ENCODE results near the gene ERN1. TPM values are rescaled to one million over a fixed set of nuclear protein-coding genes. Genes with fewer than 3 reads are reported as not detected.

The ERN1 gene
- total RNA-seq, 2 donors from 2014 or later = 23.7 to 24.1 TPM

DNA sequence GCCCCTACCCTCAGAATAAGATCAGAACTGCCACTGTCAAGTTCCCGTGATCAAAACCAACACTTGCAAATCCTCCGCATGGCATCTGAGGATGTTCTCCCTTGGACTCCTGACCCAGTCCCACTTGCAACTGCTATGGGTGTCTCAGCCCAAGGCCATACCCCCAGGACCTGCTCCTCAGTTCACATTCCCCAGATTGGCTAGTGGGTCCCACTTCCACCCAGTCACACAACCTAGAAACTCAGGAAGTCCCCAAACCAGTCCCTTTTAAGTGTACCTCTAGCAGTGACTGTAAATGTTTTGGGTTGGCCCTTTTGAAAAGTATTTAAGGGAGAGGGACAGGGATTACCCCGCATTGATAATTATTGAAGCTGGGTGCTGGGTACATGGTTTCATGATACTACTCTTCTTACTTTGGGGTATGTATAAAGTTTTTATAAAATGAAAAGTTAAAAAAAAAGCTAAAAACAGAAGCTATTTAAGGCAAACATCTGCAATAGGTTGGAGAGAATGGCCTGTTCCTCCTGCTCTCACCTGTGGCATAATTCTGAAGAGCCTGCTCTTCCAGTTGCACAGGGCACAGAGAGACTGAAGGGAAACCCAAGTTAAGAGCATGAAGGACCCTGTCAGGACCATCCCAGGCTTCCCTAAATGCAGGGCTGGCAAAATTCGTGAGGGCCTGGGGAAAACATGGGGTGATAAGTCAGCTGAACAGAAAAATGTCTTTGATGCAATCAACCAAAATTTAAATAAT lies 42.5 kb downstream of the ERN1 start:
- DNase-seq (ENCODE audit: low spot score in 2 of 2) (no peak), ATAC-seq (no peak)
- Mint-ChIP-seq H3K27ac (peak overlapping the region; percentile 12 to 58), H3K36me3 (peaks cover 0 to 12% of the 10 kb centered on the region in 2 donors), H3K9me3 (no peaks in the 10 kb centered on the region)

DNA sequence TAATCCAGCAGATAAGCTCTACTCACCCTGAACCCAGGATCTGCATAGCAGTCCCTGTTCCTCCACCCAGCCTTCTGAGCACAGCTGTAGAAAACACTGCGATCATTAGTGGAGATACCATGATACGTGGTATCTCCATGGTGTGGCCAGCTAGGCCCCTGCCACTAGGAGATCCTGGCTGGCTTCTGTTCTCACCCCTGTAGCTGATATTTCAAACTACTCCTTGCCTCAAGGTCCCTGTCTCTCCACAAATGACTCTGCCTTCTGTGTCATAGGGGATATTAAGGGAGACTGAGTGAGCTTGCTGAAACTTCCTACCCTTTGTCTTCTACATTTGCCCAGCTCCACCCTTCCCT lies 44.3 kb downstream of the ERN1 start:
- H3K27ac Mint-ChIP-seq = no peak overlapping the region
- ATAC-seq = peak in 1 of 2 donors; percentile 67
- DNase-seq (ENCODE audit: low spot score in 2 of 2) = no peak
- no peaks in the 10 kb centered on the region for H3K9me3 Mint-ChIP-seq
- no peaks in the 10 kb centered on the region for H3K36me3 Mint-ChIP-seq

DNA sequence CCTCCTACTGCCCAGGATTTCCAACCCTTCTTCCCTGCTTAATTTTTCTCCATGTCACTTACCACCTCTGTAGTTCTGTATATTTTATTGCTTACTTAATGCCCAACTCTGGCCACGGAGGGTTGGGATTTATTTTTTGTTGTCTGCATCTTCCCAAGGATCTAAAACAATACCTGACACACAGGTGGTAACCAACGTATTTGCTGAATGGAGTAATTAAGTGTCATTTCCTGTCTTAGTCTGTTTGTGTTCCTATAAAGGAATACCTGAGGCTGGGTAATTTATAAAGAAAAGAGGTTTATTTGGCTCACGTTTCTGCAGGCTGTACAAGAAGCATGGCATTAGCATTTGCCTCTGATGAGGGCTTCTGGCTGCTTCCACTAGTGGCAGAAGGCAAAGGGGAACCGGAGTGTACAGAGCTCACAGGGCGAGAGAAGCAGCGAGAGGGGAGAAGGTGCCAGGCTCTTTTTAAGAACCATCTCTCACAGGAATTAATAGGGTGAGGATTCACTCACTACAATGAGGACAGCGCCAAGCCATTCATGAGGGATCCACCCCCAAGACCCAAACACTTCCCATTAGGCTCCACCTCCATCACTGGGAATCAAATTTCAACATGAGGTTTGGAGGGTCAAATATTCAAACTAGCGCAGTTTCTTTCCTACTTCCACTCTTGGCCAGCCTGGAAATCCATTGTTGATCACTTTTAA lies 44.8 kb downstream of the ERN1 start:
- H3K27ac Mint-ChIP-seq = no peak overlapping the region
- H3K9me3 Mint-ChIP-seq = no peaks in the 10 kb centered on the region
- DNase-seq (ENCODE audit: low spot score in 2 of 2) (no peak), ATAC-seq (no peak)
- no peaks in the 10 kb centered on the region for H3K36me3 Mint-ChIP-seq

DNA sequence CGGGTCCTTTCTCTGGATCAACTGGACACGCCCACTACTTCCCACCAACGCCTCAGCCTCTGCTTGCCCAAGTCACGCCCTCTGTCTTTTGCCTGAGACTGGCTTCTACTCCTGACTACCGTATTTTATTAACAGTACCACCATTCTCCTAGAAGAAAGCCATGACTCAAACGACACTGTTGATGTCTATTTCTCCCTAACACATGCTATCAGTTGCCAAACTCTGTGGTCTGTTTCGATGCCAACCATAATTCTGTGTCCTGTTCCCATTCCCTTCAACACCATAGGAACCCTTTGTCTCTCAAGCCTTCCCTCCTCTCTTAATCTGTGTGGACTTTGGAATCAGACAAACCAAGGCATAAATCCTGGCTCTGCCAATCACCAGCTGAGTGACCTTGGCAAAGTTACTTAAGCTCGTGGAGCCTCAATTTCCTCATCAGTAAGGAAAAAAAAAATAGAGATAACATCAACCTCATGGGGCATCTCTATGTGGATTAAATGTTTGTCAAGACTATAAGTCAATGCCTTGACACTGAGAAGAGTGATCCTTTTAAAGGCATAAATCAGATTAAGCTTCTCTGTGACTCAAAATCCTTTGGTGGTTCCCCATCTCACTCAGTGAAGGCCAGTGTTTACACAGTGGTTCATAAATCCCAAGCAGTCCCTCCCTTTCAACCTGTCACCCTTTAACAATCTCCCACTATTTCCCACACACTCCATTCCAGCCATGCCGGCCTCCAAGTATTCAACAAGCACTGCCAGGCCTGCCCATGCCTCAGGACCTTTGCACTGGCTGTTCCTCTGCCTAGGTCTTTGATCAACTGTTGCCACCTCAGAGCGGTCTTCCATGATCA lies 45.6 kb downstream of the ERN1 start:
- DNase-seq (ENCODE audit: low spot score in 2 of 2) (no peak), ATAC-seq (peak in 1 of 2 donors; percentile 50)
- H3K9me3 Mint-ChIP-seq = no peaks in the 10 kb centered on the region
- H3K27ac Mint-ChIP-seq = no peak overlapping the region
- no peaks in the 10 kb centered on the region for H3K36me3 Mint-ChIP-seq

- DNase-seq (ENCODE audit: low spot score in 2 of 2) = no peak
Observed at GRCh38 chr17:64083563-64084085, 46.3 kb downstream of the ERN1 start.

DNA sequence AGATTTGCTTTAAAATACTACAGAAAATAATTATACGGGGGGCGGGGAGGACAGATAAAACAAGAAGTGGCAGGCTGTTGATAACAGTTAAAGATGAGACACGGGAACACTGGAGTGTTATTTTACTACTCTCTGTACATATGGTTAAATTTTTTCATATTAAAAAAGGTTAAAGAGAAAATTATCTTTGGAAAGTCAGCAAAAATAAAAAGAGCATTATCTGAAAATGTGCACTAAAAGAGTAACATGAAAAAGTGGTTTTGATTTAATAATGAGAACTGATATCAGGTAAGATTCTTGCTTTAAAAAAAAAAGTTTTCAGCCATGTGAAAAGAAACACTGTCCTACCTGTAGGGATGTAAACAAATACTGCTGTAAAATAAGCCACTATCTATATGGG lies 46.9 kb downstream of the ERN1 start:
- H3K9me3 Mint-ChIP-seq = no peaks in the 10 kb centered on the region
- ATAC-seq (no peak), DNase-seq (ENCODE audit: low spot score in 2 of 2) (no peak)
- H3K27ac Mint-ChIP-seq = peak overlapping the region in 1 of 2 donors; percentile 85
- H3K36me3 Mint-ChIP-seq = no peaks in the 10 kb centered on the region

More at GRCh38 chr17:64083563-64084085, 46.3 kb downstream of the ERN1 start:
- Mint-ChIP-seq H3K9me3 (no peaks in the 10 kb centered on the region), H3K27ac (no peak overlapping the region), H3K36me3 (no peaks in the 10 kb centered on the region)
- no peak for ATAC-seq

GRCh38 chr17:64081802-64082799 lies 47.8 kb downstream of the ERN1 start:
- Mint-ChIP-seq H3K36me3 (no peaks in the 10 kb centered on the region), H3K27ac (peak overlapping the region in 1 of 2 donors; percentile 85), H3K9me3 (no peaks in the 10 kb centered on the region)
- peak in 1 of 2 donors; percentile 31 for DNase-seq (ENCODE audit: low spot score in 2 of 2)
- peak; percentile 78 to 94 for ATAC-seq

DNA sequence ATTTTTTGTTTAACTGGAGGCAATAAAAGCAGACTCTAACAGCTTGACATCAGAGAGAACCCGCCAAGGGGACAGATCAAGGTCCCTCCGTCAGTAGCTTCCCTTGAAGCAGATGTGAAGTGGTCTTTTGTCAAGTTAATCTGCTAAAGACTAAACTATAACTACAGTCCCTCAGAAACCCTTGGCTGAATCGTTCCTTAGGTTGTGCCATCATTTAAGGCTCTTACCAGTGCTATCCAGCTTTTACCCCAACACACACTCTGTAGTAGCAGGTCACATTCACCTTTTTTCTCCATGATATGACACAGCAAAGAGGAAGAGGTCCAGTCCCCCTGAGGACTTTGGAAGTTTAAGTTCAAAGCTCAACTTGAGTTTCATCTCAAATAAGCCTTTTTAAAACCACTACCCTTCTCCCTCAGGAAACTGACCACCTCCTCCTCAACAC lies 49.7 kb downstream of the ERN1 start:
- H3K9me3 Mint-ChIP-seq = no peaks in the 10 kb centered on the region
- ATAC-seq (no peak), DNase-seq (ENCODE audit: low spot score in 2 of 2) (no peak)
- H3K27ac Mint-ChIP-seq = no peak overlapping the region
- H3K36me3 Mint-ChIP-seq = peaks cover 0 to 7% of the 10 kb centered on the region in 2 donors

- no peaks in the 10 kb centered on the region for H3K9me3 Mint-ChIP-seq
- peaks cover 0 to 19% of the 10 kb centered on the region in 2 donors for H3K36me3 Mint-ChIP-seq
- ATAC-seq = no peak
- DNase-seq (ENCODE audit: low spot score in 2 of 2) = no peak
- H3K27ac Mint-ChIP-seq = peak overlapping the region in 1 of 2 donors; percentile 59
Observed at GRCh38 chr17:64077379-64077778, 52.6 kb downstream of the ERN1 start.

GRCh38 chr17:64075913-64076312 lies 54.0 kb downstream of the ERN1 start:
- Mint-ChIP-seq H3K27ac (peak overlapping the region in 1 of 2 donors; percentile 59), H3K9me3 (peaks cover 2% of the 10 kb centered on the region in 2 donors), H3K36me3 (peaks cover 9 to 31% of the 10 kb centered on the region in 2 donors)
- ATAC-seq (peak in 1 of 2 donors; percentile 34), DNase-seq (ENCODE audit: low spot score in 2 of 2) (no peak)

DNA sequence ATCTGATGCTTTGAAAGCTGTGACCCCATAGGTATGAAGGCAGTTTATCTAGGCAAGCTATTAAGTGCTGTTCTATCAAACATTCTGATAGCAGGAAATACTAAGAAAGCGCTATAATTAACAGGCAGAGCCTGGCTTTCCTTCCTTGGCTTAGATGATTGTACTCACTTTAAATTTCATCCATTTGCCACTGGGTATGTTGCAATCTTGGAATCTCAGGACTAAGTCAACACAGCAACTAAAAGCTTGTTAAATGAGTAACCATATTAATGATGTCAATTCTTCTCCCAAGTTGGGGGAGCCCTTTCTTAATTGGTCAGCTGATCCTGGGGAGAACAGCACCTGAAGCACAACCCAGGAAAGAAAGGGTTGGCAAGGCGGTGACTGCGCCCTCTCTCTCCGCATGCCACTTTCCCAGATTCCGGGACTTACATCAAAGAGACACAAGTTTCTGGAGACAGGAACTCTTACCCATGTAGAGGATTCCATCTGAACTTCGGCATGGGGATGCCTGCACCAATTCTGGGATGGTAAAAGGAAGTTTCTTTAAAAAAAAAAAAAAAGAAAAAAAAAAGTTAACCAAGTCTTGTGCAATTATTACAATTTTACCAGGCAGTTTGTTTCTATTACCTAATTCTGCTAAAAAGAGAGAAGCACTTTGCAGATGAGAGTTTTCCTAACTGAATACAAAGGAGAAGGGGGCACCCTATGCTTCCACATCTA lies 55.1 kb downstream of the ERN1 start:
- DNase-seq (ENCODE audit: low spot score in 2 of 2) (no peak), ATAC-seq (no peak)
- Mint-ChIP-seq H3K27ac (no peak overlapping the region), H3K36me3 (peaks cover 20 to 41% of the 10 kb centered on the region in 2 donors), H3K9me3 (peaks cover 9 to 10% of the 10 kb centered on the region in 2 donors)

DNA sequence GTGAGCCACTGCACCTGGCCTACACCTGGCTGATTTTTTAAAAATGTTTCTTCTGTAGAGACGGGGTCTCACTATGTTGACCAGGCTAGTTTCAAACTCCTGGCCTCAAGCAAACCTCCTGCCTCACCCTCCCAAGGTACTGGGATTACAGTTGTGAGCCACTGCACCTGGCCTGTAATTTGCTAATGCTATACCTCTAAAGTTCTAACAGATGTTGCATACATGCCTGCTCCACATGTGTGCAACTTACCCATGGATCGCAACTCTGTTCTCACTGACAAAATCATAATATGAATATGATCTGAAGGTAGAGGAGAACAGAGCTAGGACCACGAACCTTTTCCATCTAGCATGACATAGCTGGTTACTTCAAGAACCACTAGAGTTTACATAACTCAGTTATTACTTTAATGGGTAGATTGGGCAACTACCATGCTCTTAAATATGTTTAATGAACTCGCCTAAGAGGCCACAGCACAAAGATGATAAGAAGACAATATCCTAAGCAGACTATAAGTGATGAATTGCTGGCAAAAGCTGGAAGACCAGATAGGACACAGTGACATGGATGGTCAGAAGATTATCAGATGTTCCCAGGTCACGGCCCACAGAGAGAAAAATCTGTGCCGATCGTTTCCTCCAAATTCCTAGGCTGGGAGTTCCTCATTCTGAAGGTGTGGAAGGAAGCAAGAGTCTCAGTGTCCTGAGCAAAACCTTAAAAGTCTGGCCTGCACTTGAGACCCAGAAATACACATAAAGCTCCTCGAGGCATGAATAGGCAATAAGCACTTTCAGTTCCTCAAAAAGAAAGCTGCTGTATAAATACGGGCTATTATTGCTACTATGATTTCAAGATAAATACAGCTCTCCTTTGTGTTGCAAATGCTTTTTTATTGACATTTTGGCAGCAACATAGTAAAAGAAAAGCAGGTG lies 55.9 kb downstream of the ERN1 start:
- ATAC-seq (no peak), DNase-seq (ENCODE audit: low spot score in 2 of 2) (no peak)
- no peak overlapping the region for H3K27ac Mint-ChIP-seq
- peaks cover 9 to 15% of the 10 kb centered on the region in 2 donors for H3K9me3 Mint-ChIP-seq
- H3K36me3 Mint-ChIP-seq = peaks cover 28 to 49% of the 10 kb centered on the region in 2 donors

DNA sequence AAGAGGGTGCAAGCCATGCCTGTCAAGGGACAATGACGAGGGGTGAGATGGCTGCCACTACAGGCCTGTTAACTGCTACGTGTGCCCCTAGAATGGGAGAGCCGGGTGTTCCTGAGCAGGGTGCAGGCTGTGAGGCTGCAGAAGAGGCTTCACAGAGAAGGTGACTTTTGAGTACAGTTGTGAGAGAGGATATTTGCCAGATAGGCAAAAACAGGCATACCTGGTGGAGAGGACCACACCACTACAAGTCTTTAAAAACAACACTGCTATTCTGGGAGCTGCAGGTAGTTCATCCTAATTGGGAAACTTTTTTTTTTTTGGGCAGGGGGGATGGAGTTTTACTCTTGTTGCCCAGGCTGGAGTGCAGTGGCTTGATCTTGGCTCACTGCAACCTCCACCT lies 58.8 kb downstream of the ERN1 start:
- Mint-ChIP-seq H3K27ac (no peak overlapping the region), H3K9me3 (peaks cover 15 to 21% of the 10 kb centered on the region in 2 donors), H3K36me3 (peaks cover 51 to 78% of the 10 kb centered on the region in 2 donors)
- ATAC-seq (no peak), DNase-seq (ENCODE audit: low spot score in 2 of 2) (no peak)

DNA sequence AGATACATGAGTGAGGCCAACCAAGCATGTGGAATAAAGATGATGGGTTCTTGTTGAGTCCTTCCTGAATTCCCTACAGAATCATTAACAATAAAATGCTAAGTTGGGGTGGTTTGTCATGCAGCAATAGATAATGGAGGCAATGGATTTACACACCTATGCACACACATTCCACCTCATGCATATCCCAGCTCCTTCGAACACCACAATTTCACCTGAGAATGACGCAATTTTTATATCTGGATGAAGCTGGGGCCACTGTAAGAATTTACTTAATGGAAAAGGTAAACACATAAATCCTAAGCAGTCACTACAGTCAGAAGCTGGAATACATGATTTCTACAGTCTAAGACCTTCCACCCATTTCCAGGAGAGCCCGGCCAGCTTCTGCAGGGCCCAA lies 59.7 kb downstream of the ERN1 start:
- peaks cover 51 to 71% of the 10 kb centered on the region in 2 donors for H3K36me3 Mint-ChIP-seq
- peaks cover 15 to 21% of the 10 kb centered on the region in 2 donors for H3K9me3 Mint-ChIP-seq
- DNase-seq (ENCODE audit: low spot score in 2 of 2) (no peak), ATAC-seq (no peak)
- H3K27ac Mint-ChIP-seq = no peak overlapping the region

All from activated naive CD4-positive, alpha-beta T cell treated with anti-CD3 and anti-CD28 coated beads, Interleukin-2, amount 50 U/mL, for 72 hours (primary cell).